ENCODE measurements around the gene DCAF7. TPM values are rescaled to one million over a fixed set of nuclear protein-coding genes. Genes with fewer than 3 reads are reported as not detected.

Gene DCAF7
- total RNA-seq, 1 experiment from 2014 or later = 60.4 TPM

DNA sequence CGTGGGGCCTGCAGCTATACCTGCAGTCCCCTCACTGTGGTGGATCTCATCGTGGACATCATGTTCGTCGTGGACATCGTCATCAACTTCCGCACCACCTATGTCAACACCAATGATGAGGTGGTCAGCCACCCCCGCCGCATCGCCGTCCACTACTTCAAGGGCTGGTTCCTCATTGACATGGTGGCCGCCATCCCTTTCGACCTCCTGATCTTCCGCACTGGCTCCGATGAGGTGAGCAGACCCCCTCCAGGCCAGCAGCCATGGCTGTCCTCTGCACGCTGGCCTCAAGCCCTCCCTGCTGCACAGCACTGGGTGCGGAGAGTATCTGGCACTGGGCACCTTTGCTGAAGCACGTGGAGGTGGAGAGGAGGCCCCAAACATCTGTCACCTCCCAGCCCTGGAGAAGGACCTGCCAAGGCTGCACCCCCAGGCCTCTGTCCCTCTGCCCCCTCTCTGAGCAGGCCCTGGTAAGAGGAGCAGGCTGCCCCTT is 16.2 kb upstream of the DCAF7 start:
- in situ Hi-C loops (cut with HindIII; ENCODE audit: low pct_unique_long_range_greater_than_20kb, low sequenced_read_pairs) = no loop called here
- ChIA-PET POLR2A (no interaction called here), CTCF (no interaction called here)
- Histone ChIP-seq H3K4me3 (ENCODE audit: low read depth in 2 of 2, low read length in 2 of 2) (no peak overlapping the region), H3K9me3 (ENCODE audit: control insufficient read depth, insufficient read depth, low read depth, low read length) (no peaks in the 10 kb centered on the region), H3K27me3 (ENCODE audit: control insufficient read depth, insufficient read depth, low read length) (no peaks in the 10 kb centered on the region), H3K36me3 (ENCODE audit: control insufficient read depth, insufficient read depth, low read length) (no peaks in the 10 kb centered on the region), H3K27ac (ENCODE audit: low read length) (no peak overlapping the region), H3K4me1 (ENCODE audit: control insufficient read depth, insufficient read depth, low read length) (no peaks in the 10 kb centered on the region)
- TF ChIP-seq TCF7L2 (IDR thresholded peaks at IDR 0.05; ENCODE audit: low read depth, low read length) (no peak), POLR2AphosphoS5 (IDR thresholded peaks at IDR 0.05; ENCODE audit: low read depth, low read length) (no peak), SIN3A (IDR thresholded peaks at IDR 0.05; ENCODE audit: borderline replicate concordance, insufficient read depth, low read depth, low read length) (no peak)
- TF ChIP-seq, protein P1, sequence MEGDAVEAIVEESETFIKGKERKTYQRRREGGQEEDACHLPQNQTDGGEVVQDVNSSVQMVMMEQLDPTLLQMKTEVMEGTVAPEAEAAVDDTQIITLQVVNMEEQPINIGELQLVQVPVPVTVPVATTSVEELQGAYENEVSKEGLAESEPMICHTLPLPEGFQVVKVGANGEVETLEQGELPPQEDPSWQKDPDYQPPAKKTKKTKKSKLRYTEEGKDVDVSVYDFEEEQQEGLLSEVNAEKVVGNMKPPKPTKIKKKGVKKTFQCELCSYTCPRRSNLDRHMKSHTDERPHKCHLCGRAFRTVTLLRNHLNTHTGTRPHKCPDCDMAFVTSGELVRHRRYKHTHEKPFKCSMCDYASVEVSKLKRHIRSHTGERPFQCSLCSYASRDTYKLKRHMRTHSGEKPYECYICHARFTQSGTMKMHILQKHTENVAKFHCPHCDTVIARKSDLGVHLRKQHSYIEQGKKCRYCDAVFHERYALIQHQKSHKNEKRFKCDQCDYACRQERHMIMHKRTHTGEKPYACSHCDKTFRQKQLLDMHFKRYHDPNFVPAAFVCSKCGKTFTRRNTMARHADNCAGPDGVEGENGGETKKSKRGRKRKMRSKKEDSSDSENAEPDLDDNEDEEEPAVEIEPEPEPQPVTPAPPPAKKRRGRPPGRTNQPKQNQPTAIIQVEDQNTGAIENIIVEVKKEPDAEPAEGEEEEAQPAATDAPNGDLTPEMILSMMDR (IDR thresholded peaks at IDR 0.05) = no peak
- ATAC-seq = no peak
- intact Hi-C loops (cut with micrococcal nuclease; ENCODE audit: unreplicated experiment) = no loop called here
- no peak for DNase-seq (ENCODE audit: low read depth, low spot score)
- no TSS peak for BruUV-seq (replicated peaks)

DNA sequence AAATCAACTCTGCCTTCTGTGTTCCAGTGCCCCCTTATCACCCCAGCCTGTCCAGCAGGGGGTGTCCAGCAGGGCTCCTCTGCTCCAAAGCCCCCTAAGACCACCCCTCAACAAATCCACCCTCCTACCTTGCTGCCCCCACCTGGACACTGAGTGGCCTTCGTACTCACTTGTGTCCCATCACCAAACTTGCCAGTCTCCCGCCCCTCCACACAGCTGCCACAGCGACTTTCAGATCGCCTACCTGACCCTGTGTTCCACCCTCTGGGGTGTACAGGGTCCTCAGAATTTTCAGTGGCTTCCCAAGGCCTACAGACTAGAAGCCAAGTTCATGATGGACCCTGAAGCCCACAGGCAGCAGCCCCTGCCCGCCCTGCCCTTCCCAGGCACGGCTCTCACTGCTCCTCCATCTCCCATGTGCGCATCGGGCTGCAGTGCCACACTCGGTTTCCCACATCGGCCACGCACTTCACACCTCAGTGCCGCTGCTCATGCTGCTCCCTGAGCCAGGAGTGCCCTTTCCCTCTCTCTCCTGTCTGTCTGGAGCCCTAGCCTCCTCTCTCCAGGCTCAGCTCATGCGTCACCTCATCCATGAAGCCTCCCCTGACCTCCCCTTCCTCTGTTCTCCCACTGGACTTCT is 15.3 kb upstream of the DCAF7 start:
- no TSS peak for BruUV-seq (replicated peaks)
- H3K36me3 ChIP-seq (ENCODE audit: control insufficient read depth, insufficient read depth, low read length) = no peaks in the 10 kb centered on the region
- ATAC-seq (no peak), DNase-seq (ENCODE audit: low read depth, low spot score) (no peak)
- ChIA-PET POLR2A (no interaction called here), CTCF (no interaction called here)
- H3K27me3 ChIP-seq (ENCODE audit: control insufficient read depth, insufficient read depth, low read length) = no peaks in the 10 kb centered on the region
- in situ Hi-C loops (cut with HindIII; ENCODE audit: low pct_unique_long_range_greater_than_20kb, low sequenced_read_pairs) = no loop called here
- H3K4me3 ChIP-seq (ENCODE audit: low read depth in 2 of 2, low read length in 2 of 2) = no peak overlapping the region
- no peak for TF ChIP-seq POLR2AphosphoS5 (IDR thresholded peaks at IDR 0.05; ENCODE audit: low read depth, low read length)
- TF ChIP-seq TCF7L2 (IDR thresholded peaks at IDR 0.05; ENCODE audit: low read depth, low read length) = no peak
- no peak for TF ChIP-seq SIN3A (IDR thresholded peaks at IDR 0.05; ENCODE audit: borderline replicate concordance, insufficient read depth, low read depth, low read length)
- TF ChIP-seq, protein P1 (IDR thresholded peaks at IDR 0.05) = no peak
- TF ChIP-seq, protein P2, sequence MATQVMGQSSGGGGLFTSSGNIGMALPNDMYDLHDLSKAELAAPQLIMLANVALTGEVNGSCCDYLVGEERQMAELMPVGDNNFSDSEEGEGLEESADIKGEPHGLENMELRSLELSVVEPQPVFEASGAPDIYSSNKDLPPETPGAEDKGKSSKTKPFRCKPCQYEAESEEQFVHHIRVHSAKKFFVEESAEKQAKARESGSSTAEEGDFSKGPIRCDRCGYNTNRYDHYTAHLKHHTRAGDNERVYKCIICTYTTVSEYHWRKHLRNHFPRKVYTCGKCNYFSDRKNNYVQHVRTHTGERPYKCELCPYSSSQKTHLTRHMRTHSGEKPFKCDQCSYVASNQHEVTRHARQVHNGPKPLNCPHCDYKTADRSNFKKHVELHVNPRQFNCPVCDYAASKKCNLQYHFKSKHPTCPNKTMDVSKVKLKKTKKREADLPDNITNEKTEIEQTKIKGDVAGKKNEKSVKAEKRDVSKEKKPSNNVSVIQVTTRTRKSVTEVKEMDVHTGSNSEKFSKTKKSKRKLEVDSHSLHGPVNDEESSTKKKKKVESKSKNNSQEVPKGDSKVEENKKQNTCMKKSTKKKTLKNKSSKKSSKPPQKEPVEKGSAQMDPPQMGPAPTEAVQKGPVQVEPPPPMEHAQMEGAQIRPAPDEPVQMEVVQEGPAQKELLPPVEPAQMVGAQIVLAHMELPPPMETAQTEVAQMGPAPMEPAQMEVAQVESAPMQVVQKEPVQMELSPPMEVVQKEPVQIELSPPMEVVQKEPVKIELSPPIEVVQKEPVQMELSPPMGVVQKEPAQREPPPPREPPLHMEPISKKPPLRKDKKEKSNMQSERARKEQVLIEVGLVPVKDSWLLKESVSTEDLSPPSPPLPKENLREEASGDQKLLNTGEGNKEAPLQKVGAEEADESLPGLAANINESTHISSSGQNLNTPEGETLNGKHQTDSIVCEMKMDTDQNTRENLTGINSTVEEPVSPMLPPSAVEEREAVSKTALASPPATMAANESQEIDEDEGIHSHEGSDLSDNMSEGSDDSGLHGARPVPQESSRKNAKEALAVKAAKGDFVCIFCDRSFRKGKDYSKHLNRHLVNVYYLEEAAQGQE (IDR thresholded peaks at IDR 0.05; ENCODE audit: insufficient read depth in 1 of 2, low read depth in 2 of 2, low read length in 1 of 2) = no peak
- intact Hi-C loops (cut with micrococcal nuclease; ENCODE audit: unreplicated experiment) = no loop called here
- H3K9me3 ChIP-seq (ENCODE audit: control insufficient read depth, insufficient read depth, low read depth, low read length) = no peaks in the 10 kb centered on the region
- no peak overlapping the region for H3K27ac ChIP-seq (ENCODE audit: low read length)
- H3K4me1 ChIP-seq (ENCODE audit: control insufficient read depth, insufficient read depth, low read length) = no peaks in the 10 kb centered on the region
